Mesenchymal stem cell (in vitro differentiated cells and primary cell): Measurements from ENCODE around the gene PLSCR2.
A peak's percentile ranks its signal among the peaks of the same experiment; 100 is the strongest.

Source experiments
- DNase-seq: peaks from one replicate; pipeline ENCODE4 v3.0.0-alpha.2; 2013
- H2AFZ ChIP-seq: one replicate; pipeline ENCODE4 v1.6.1; 2013; ENCODE audit warnings: low read depth, mild to moderate bottlenecking, control low read depth, inconsistent platforms, low read length, moderate library complexity
- H2AK5ac ChIP-seq: 2 replicates; pipeline ENCODE4 v1.6.1; 2013; ENCODE audit warnings: low read length, moderate library complexity, mild to moderate bottlenecking, inconsistent platforms; ENCODE audit not compliant: severe bottlenecking
- H2BK120ac ChIP-seq: one replicate; pipeline ENCODE4 v1.6.1; 2013; ENCODE audit warnings: low read depth, mild to moderate bottlenecking, inconsistent platforms, low read length, moderate library complexity
- H2BK12ac ChIP-seq, 2 experiments: one replicate each; pipeline ENCODE4 v1.6.1; 2013; ENCODE audit warnings: inconsistent platforms in 2 of 2, low read length in 2 of 2, mild to moderate bottlenecking in 2 of 2, moderate library complexity in 2 of 2, control low read depth in 1 of 2
- H2BK15ac ChIP-seq: one replicate; pipeline ENCODE4 v1.6.1; 2013; ENCODE audit warnings: mild to moderate bottlenecking, low read depth, inconsistent platforms; ENCODE audit not compliant: poor library complexity, severe bottlenecking
- H2BK5ac ChIP-seq: 2 replicates; pipeline ENCODE4 v1.6.1; 2013; ENCODE audit warnings: low read depth, mild to moderate bottlenecking, low read length, control low read depth, inconsistent platforms; ENCODE audit not compliant: poor library complexity, severe bottlenecking
- H3K14ac ChIP-seq, 2 experiments: one replicate each; pipeline ENCODE4 v1.6.1; 2013; ENCODE audit warnings: inconsistent platforms in 2 of 2, low read length in 2 of 2, control low read depth in 1 of 2, mild to moderate bottlenecking in 1 of 2, moderate library complexity in 1 of 2
- H3K18ac ChIP-seq, 2 experiments: one replicate each; pipeline ENCODE4 v1.6.1; 2013; ENCODE audit warnings: inconsistent platforms in 2 of 2, low read length in 2 of 2, control low read depth in 1 of 2, low read depth in 1 of 2, mild to moderate bottlenecking in 1 of 2
- H3K23ac ChIP-seq, 2 experiments: one replicate each; pipeline ENCODE4 v1.6.1; 2013; ENCODE audit warnings: inconsistent platforms in 2 of 2, low read length in 2 of 2, mild to moderate bottlenecking in 2 of 2, moderate library complexity in 2 of 2, control low read depth in 1 of 2
- H3K27ac ChIP-seq: 2 replicates; pipeline ENCODE4 v1.5.1; 2013; ENCODE audit warnings: mild to moderate bottlenecking, moderate library complexity, low read length, control low read depth, inconsistent platforms; ENCODE audit not compliant: poor library complexity, severe bottlenecking
- H3K27me3 ChIP-seq, 2 experiments: 2 replicates each; pipeline versions ENCODE4 v1.6.1 to v1.7.0; 2013; ENCODE audit warnings: low read length in 2 of 2, mild to moderate bottlenecking in 2 of 2, moderate library complexity in 2 of 2, control low read depth in 1 of 2, inconsistent platforms in 1 of 2; ENCODE audit not compliant: control insufficient read depth in 1 of 2, insufficient read depth in 1 of 2
- H3K36me3 ChIP-seq, 2 experiments: 2 replicates each; pipeline versions ENCODE4 v1.6.1 to v1.7.0; 2013; ENCODE audit warnings: low read length in 2 of 2, control low read depth in 1 of 2, inconsistent platforms in 1 of 2, low read depth in 1 of 2, mild to moderate bottlenecking in 1 of 2; ENCODE audit not compliant: insufficient read depth in 2 of 2, control insufficient read depth in 1 of 2
- H3K4ac ChIP-seq, 2 experiments: one replicate each; pipeline ENCODE4 v1.6.1; 2013; ENCODE audit warnings: inconsistent platforms in 2 of 2, low read length in 2 of 2, mild to moderate bottlenecking in 2 of 2, moderate library complexity in 2 of 2, control low read depth in 1 of 2, low read depth in 1 of 2
- H3K4me1 ChIP-seq: 2 replicates; pipeline ENCODE4 v1.6.1; 2013; ENCODE audit warnings: low read depth, low read length, control low read depth; ENCODE audit not compliant: control insufficient read depth, insufficient read depth
- H3K4me2 ChIP-seq: 2 replicates; pipeline ENCODE4 v1.6.1; 2013; ENCODE audit warnings: low read length, mild to moderate bottlenecking, inconsistent platforms; ENCODE audit not compliant: poor library complexity, severe bottlenecking
- H3K4me3 ChIP-seq, 2 experiments: 2 replicates each; pipeline versions ENCODE4 v1.5.1 to v1.7.0; 2013; ENCODE audit warnings: low read length in 2 of 2, mild to moderate bottlenecking in 2 of 2, control low read depth in 1 of 2, low read depth in 1 of 2; ENCODE audit not compliant: insufficient read depth in 1 of 2
- H3K79me1 ChIP-seq: replicated peaks from 2 replicates; pipeline ENCODE4 v1.6.1; 2013; ENCODE audit warnings: mild to moderate bottlenecking, control low read depth, low read length, inconsistent platforms; ENCODE audit not compliant: poor library complexity, severe bottlenecking
- H3K9ac ChIP-seq: 2 replicates; pipeline ENCODE4 v1.7.0; 2013; ENCODE audit warnings: mild to moderate bottlenecking, low read length, moderate library complexity
- H3K9me3 ChIP-seq: 2 replicates; pipeline ENCODE4 v1.7.0; 2013; ENCODE audit warnings: mild to moderate bottlenecking, low read length; ENCODE audit not compliant: control insufficient read depth
- H4K8ac ChIP-seq: one replicate; pipeline ENCODE4 v1.6.1; 2013; ENCODE audit warnings: inconsistent platforms, mild to moderate bottlenecking, low read length, moderate library complexity
- H4K91ac ChIP-seq: one replicate; pipeline ENCODE4 v1.6.1; 2013; ENCODE audit warnings: mild to moderate bottlenecking, low read length, inconsistent platforms
- WGBS: methylation state at CpG from one replicate; pipeline ENCODE4 v1.1.7; 2013; ENCODE audit warnings: mixed read lengths; 5-methylcytosine and 5-hydroxymethylcytosine counted together

PLSCR2 gene

DNA sequence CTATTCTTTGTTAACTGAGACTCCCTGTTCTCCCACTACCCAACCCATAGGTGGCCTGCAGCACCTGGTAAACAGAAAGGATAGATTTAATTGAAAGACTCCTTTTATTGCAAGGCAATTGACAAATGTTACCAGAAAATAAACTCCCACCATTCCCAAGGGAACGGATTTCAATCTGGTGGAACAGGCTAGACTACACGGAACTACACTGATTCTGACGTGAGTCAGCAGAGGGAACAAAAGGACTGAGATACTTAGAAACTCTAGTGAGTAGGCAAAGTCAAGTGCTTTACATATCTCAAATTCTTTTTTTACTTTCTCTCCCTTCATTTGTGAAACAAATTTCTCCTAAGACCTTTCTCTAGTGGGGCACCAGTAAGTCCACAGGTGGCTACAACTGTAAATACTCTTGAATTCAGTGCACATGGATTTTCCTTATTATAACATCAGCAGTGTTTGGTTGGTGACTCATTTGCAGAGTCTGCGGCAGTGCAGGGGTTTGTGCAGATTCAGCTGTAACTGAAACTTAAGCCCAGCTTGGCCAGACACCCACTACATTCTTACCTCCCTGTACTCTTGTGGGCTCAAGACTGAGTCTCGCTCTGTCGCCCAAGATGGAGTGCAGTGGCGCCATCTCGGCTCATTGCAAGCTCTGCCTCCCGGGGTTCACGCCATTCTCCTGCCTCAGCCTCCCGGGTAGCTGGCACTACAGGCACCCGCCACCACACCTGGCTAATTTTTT, 34.3 kb upstream of the PLSCR2 start:
- Histone ChIP-seq H2AK5ac (no peak overlapping the region), H2BK120ac (no peak overlapping the region), H3K4me3 (no peak overlapping the region), H3K14ac (no peak overlapping the region), H3K79me1 (no peaks in the 10 kb centered on the region), H2AFZ (no peak overlapping the region), H3K4ac (peak overlapping the region; percentile 24 to 54), H3K4me2 (no peak overlapping the region), H3K23ac (no peak overlapping the region), H3K18ac (peak overlapping the region; percentile 64 to 81), H3K4me1 (peaks cover 8% of the 10 kb centered on the region), H3K27ac (peak overlapping the region; percentile 87), H3K9ac (peak overlapping the region; percentile 31), H2BK15ac (no peak overlapping the region), H2BK12ac (no peak overlapping the region), H3K36me3 (no peaks in the 10 kb centered on the region), H4K91ac (peak overlapping the region; percentile 34), H3K27me3 (no peaks in the 10 kb centered on the region), H4K8ac (peak overlapping the region; percentile 35), H3K9me3 (no peaks in the 10 kb centered on the region), H2BK5ac (no peak overlapping the region)
- WGBS, result 41% methylated on average over 12 of the region's 12 CpGs
- peak; percentile 94 for DNase-seq

DNA sequence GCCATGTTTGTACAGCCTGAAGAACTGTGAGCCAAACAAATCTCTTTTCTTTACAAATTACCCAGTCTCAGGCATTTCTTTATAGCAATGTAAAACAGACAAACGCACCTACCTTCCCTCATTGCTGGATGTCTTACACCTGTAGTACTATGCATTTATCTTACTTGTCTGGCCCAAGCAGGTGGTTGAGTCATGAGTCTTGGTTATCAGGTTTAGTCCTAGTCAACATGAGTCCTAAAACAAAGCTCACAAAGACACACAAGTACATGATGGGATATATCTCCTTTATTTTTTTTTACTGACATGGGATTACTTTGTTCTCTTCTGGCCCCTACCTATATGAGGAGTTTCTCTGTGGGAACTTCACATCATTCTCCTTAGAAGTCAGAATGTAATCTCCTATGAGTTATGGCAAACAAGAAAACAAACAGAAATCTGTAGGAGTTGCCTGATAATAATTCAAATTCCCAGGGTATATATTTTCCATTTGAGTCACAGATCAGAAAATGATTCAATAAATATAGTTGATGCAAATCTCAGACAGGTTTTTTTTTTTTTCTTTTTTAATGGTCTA, 33.6 kb upstream of the PLSCR2 start:
- Histone ChIP-seq H3K23ac (no peak overlapping the region), H3K27me3 (no peaks in the 10 kb centered on the region), H4K91ac (no peak overlapping the region), H2AFZ (no peak overlapping the region), H3K18ac (peak overlapping the region in 1 of 2 experiments; percentile 30), H3K14ac (no peak overlapping the region), H3K27ac (peak overlapping the region; percentile 87), H3K36me3 (no peaks in the 10 kb centered on the region), H3K4me2 (no peak overlapping the region), H3K9me3 (no peaks in the 10 kb centered on the region), H2BK15ac (no peak overlapping the region), H3K79me1 (no peaks in the 10 kb centered on the region), H3K4me1 (peaks cover 8% of the 10 kb centered on the region), H2AK5ac (no peak overlapping the region), H2BK5ac (no peak overlapping the region), H2BK12ac (peak overlapping the region; percentile 47 to 76), H3K9ac (no peak overlapping the region), H3K4ac (no peak overlapping the region), H2BK120ac (no peak overlapping the region), H4K8ac (no peak overlapping the region), H3K4me3 (no peak overlapping the region)
- 100% methylated on average over 1 of the region's 1 CpG for WGBS
- no peak for DNase-seq

DNA sequence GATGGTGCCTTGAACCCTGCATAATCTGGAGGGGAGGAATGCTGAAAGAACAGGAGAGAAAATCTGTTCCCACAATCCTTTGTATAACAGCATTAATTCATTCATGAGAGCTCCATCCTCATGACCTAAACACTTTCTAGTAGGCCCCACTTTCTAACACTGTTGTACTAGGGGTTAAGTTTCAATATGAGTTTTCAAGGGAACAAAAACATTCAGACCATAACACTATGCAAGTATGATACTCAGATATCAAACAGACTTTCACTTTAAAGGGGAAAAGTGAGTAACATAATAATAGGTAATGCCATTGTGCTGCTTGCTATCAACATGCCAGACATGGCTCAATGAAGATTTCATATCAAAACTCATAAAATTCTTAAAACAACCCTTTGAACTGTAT, 32.4 kb upstream of the PLSCR2 start:
- no peak overlapping the region for H2AFZ ChIP-seq
- H2BK5ac ChIP-seq, result no peak overlapping the region
- H4K8ac ChIP-seq, result no peak overlapping the region
- H3K4me1 ChIP-seq, result peaks cover 6% of the 10 kb centered on the region
- no peaks in the 10 kb centered on the region for H3K36me3 ChIP-seq
- no peak for DNase-seq
- no peak overlapping the region for H3K23ac ChIP-seq
- no peak overlapping the region for H2AK5ac ChIP-seq
- no peak overlapping the region for H3K9ac ChIP-seq
- no peak overlapping the region for H3K4ac ChIP-seq
- no peak overlapping the region for H3K27ac ChIP-seq
- H3K18ac ChIP-seq, result no peak overlapping the region
- H2BK12ac ChIP-seq, result no peak overlapping the region
- no peak overlapping the region for H4K91ac ChIP-seq
- no peaks in the 10 kb centered on the region for H3K9me3 ChIP-seq
- no peak overlapping the region for H3K14ac ChIP-seq
- H2BK120ac ChIP-seq, result no peak overlapping the region
- H3K27me3 ChIP-seq, result no peaks in the 10 kb centered on the region
- no peak overlapping the region for H3K4me2 ChIP-seq
- no peaks in the 10 kb centered on the region for H3K79me1 ChIP-seq
- no peak overlapping the region for H2BK15ac ChIP-seq
- H3K4me3 ChIP-seq, result no peak overlapping the region

DNA sequence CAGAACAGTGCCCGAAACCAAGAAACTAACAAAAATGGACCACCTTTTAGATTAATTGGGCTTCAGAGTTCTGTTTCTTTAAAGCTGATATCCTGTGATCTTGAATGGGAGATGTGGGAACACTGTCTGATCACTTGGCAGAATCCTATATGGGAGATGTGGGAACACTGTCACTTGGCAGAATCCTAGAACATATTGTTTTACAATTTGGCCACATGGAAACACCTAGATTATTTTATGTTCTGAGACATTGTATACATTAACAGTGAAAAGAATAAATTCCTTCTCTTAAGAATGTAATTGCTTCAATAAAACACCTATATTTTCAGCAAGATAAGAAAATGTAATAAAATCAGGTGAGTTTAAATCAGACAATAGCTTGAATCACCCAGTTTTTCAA, 30.3 kb upstream of the PLSCR2 start:
- no peak overlapping the region for H2BK5ac ChIP-seq
- WGBS, result no CpG with 5 or more reads among the region's 1 CpG

More for the DNA sequence above, 30.3 kb upstream of the PLSCR2 start:
- Histone ChIP-seq H3K14ac (no peak overlapping the region), H3K27ac (no peak overlapping the region), H3K9ac (no peak overlapping the region), H3K18ac (no peak overlapping the region), H3K4me2 (no peak overlapping the region), H3K4ac (no peak overlapping the region), H4K8ac (no peak overlapping the region), H3K27me3 (no peaks in the 10 kb centered on the region), H2BK12ac (no peak overlapping the region), H3K9me3 (no peaks in the 10 kb centered on the region), H2AK5ac (no peak overlapping the region), H3K4me1 (peaks cover 6% of the 10 kb centered on the region), H4K91ac (no peak overlapping the region), H3K79me1 (no peaks in the 10 kb centered on the region), H2AFZ (no peak overlapping the region), H3K36me3 (no peaks in the 10 kb centered on the region), H3K23ac (no peak overlapping the region), H3K4me3 (no peak overlapping the region), H2BK120ac (no peak overlapping the region), H2BK15ac (no peak overlapping the region)
- no peak for DNase-seq
